ENCODE measurements around the gene BEND6.

BEND6 gene

DNA sequence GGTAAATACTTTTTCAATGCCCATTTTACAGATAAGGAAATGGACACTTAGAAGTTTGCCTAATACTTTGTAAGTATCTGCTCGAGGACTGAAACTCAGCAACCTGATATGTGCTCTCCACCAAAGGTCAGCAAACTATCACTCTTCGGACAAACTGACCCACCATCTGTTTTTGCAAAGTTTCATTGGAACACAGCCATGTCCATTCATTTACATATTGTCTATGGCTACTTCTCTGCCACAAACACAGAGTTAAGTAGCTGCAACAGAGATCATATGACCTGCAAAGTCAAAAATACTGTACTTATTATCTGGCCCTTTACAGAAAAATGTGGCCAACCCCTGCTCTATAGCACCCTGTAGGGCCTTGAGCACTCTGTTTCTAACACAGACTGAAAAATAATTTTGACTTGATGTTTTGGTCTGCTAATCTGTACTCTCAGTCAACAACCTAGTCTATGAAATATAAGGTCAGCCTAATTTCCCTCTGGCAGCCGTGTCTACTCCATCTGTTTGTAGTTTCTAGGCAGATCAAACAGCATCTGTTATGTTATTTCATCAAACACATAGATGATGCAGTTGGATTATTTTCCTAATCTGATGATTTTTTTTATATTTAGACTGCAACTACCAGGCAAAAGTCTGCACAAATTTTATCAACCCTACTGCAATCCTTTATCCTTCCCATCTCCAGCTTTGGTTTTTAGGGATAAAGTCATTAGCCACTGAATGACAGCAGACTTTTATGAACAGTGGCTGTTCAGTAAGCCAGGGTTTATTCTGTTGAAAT, 41.4 kb upstream of the BEND6 start:
- H3K36me3 ChIP-seq: no peaks in the 10 kb centered on the region
- TF ChIP-seq, protein P1, sequence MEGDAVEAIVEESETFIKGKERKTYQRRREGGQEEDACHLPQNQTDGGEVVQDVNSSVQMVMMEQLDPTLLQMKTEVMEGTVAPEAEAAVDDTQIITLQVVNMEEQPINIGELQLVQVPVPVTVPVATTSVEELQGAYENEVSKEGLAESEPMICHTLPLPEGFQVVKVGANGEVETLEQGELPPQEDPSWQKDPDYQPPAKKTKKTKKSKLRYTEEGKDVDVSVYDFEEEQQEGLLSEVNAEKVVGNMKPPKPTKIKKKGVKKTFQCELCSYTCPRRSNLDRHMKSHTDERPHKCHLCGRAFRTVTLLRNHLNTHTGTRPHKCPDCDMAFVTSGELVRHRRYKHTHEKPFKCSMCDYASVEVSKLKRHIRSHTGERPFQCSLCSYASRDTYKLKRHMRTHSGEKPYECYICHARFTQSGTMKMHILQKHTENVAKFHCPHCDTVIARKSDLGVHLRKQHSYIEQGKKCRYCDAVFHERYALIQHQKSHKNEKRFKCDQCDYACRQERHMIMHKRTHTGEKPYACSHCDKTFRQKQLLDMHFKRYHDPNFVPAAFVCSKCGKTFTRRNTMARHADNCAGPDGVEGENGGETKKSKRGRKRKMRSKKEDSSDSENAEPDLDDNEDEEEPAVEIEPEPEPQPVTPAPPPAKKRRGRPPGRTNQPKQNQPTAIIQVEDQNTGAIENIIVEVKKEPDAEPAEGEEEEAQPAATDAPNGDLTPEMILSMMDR (IDR thresholded peaks at IDR 0.05): no peak

DNA sequence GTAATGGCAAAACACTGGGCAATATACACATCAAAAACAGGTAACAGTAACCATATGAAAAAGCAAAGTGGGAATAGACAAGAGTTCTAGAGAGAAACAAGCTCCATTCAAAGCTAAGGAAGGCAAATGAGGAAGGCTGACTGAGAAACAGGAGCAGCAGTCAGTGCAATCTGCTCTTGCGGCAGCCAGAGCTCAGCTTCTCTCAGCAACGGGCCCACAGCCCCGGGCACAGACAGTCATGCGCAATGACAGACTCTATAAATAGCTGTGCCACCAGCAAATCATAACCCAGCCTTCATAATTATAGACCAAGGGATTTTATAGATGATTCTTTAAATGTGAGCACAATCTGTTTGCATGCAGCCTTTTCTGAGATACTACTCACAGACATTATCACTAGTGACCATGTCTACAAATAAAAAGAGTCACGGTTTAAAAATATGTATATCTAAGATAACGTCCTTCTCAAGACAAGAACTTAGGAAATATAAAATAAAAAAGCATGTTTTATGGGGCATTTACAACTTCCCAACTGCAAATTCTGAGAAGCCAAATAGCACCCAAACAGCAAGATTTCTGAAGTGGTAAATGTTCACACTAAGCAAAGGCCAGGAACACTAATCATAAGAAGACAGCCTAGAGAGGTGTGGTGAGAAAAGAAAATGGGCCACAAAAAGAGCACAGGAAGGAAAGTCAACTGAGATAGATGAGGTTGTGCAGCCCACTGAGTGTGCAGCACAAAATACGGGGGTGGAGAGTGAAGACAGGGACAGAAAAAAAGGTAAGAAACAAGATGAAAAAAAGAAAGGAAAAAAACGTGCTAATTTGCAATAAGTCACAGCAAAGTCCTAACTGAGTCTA, 39.9 kb upstream of the BEND6 start:
- H3K4me3 ChIP-seq (ENCODE audit: low read depth in 1 of 2, low read length in 1 of 2): no peak overlapping the region
- TF ChIP-seq, protein P1 (IDR thresholded peaks at IDR 0.05): no peak
- H3K27ac ChIP-seq: no peak overlapping the region
- no peaks in the 10 kb centered on the region for H3K9me3 ChIP-seq
- H3K4me1 ChIP-seq (ENCODE audit: control insufficient read depth in 1 of 2, insufficient read depth in 1 of 2, low read depth in 1 of 2, low read length in 1 of 2): no peaks in the 10 kb centered on the region
- no peaks in the 10 kb centered on the region for H3K36me3 ChIP-seq
- H3K27me3 ChIP-seq: peaks cover 9% of the 10 kb centered on the region

More for the DNA sequence above, 41.4 kb upstream of the BEND6 start:
- Histone ChIP-seq H3K27ac (no peak overlapping the region), H3K9me3 (no peaks in the 10 kb centered on the region), H3K4me3 (ENCODE audit: low read depth in 1 of 2, low read length in 1 of 2) (no peak overlapping the region), H3K27me3 (peaks cover 9% of the 10 kb centered on the region), H3K4me1 (ENCODE audit: control insufficient read depth in 1 of 2, insufficient read depth in 1 of 2, low read depth in 1 of 2, low read length in 1 of 2) (no peaks in the 10 kb centered on the region)

DNA sequence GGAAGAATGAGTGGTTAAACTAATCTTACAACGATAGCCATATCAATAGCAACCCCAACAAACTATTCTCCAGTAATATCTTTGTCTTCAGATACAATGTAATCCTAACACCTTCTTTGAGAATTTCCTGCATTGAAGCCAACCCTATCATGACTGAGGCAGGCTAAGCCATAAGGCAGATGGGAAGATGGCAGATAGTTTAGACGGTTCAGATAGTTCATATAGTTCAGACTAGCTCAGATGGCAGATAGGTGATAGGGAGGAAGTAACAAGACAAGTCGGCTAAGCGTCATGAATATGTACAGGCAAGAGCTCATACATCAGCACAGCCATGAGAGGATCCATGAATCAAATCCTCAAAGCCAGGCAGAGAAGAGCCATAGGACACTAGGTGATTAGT, 39.1 kb upstream of the BEND6 start:
- no peaks in the 10 kb centered on the region for H3K36me3 ChIP-seq
- H3K4me3 ChIP-seq (ENCODE audit: low read depth in 1 of 2, low read length in 1 of 2): no peak overlapping the region
- TF ChIP-seq, protein P1 (IDR thresholded peaks at IDR 0.05): no peak
- H3K27me3 ChIP-seq: peaks cover 9% of the 10 kb centered on the region
- no peak overlapping the region for H3K27ac ChIP-seq
- H3K9me3 ChIP-seq: no peaks in the 10 kb centered on the region
- no peaks in the 10 kb centered on the region for H3K4me1 ChIP-seq (ENCODE audit: control insufficient read depth in 1 of 2, insufficient read depth in 1 of 2, low read depth in 1 of 2, low read length in 1 of 2)

DNA sequence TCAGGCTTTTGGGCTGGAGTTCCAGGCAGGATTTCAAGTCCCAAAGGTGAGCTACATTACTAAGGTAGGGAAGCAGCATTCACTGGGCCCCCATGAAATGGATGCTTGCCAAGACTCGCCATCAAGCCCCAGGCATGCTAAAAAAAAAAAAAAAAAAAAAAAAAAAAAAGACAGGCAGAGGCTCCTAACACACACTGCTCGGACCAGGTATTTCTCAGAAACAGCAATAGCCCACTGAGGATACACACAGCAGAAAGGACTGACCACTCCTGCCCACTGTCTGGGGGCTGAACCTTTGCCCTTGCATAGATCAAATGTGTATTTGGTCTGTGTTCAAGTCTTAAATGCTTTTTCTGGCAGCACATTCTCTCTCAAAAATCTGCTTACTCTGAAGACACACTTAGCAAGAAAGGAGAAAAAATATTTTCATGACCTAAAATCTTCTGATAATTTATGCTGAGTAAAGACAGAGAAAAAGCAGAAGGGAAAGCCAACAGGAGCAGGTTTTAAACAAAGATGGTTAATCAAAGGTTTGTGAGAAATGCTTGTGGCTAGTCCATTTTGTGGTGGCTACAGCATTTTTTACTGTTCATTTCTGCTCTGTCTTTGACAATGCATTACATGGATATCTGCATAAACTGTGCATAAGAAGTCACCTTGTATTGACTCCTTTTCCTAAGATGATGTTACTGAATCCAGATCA, 37.9 kb upstream of the BEND6 start:
- TF ChIP-seq, protein P1 (IDR thresholded peaks at IDR 0.05): no peak
- no peak overlapping the region for H3K4me3 ChIP-seq (ENCODE audit: low read depth in 1 of 2, low read length in 1 of 2)

DNA sequence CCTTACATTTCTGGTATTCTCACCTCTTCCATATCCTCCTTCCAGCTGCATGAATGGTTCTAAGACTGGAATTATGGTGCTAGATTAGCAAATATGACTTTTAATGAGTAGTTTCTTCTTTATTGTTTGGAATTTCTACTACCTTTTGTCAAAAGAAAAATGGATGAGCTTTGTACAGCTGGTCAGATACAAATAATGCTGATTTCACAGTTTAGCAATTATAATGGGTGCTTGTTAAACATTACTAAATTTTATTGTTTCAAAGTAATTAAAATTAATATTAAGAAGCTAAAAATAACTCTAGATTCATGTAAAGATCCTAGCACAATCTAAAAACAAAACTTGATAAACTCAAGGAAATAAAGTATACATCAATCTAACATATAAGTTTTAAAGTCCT, 32.3 kb upstream of the BEND6 start:
- TF ChIP-seq, protein P1 (IDR thresholded peaks at IDR 0.05): no peak
- Histone ChIP-seq H3K27me3 (peaks cover 1% of the 10 kb centered on the region), H3K9me3 (no peaks in the 10 kb centered on the region), H3K36me3 (no peaks in the 10 kb centered on the region), H3K27ac (no peak overlapping the region), H3K4me1 (ENCODE audit: control insufficient read depth in 1 of 2, insufficient read depth in 1 of 2, low read depth in 1 of 2, low read length in 1 of 2) (no peaks in the 10 kb centered on the region), H3K4me3 (ENCODE audit: low read depth in 1 of 2, low read length in 1 of 2) (no peak overlapping the region)

More for the DNA sequence above, 37.9 kb upstream of the BEND6 start:
- Histone ChIP-seq H3K36me3 (no peaks in the 10 kb centered on the region), H3K27ac (no peak overlapping the region), H3K4me1 (ENCODE audit: control insufficient read depth in 1 of 2, insufficient read depth in 1 of 2, low read depth in 1 of 2, low read length in 1 of 2) (no peaks in the 10 kb centered on the region), H3K27me3 (peaks cover 9% of the 10 kb centered on the region), H3K9me3 (no peaks in the 10 kb centered on the region)

Measured in neutrophil (primary cell).